Upper lobe of right lung (tissue), 1 donor: ENCODE results near the gene LPXN. TPM values are rescaled to one million over a fixed set of nuclear protein-coding genes. Genes with fewer than 3 reads are reported as not detected.
"Not testable (repeated sequence)": the region's sequence is repeated elsewhere in the genome, so short reads cannot be mapped to it uniquely, and the experiment has no call there.

Experiments
- ATAC-seq: fragments of 200-7000 bp; cut with Tn5 transposase; one replicate; pipeline ENCODE4 v1.9.1; 2020; ENCODE audit warnings: mild to moderate bottlenecking, moderate library complexity
- DNase-seq: peaks from one replicate; pipeline ENCODE4 v3.0.0-alpha.2; 2020
- H3K27ac ChIP-seq: fragments of 200-600 bp; one replicate; pipeline ENCODE4 v1.8.0; 2022
- H3K27me3 ChIP-seq: fragments of 200-600 bp; one replicate; pipeline ENCODE4 v1.8.0; 2022; ENCODE audit warnings: mild to moderate bottlenecking
- H3K36me3 ChIP-seq: fragments of 200-600 bp; one replicate; pipeline ENCODE4 v1.8.0; 2022
- H3K4me1 ChIP-seq: fragments of 200-600 bp; one replicate; pipeline ENCODE4 v1.8.0; 2022
- H3K4me3 ChIP-seq: fragments of 200-600 bp; one replicate; pipeline ENCODE4 v1.8.0; 2022; ENCODE audit warnings: mild to moderate bottlenecking
- H3K9me3 ChIP-seq: fragments of 200-600 bp; one replicate; pipeline ENCODE4 v1.8.0; 2022
- intact Hi-C: fragments of 100-400 bp; cut with DNase I; formaldehyde crosslinking; loops from one replicate; pipeline ENCODE4 v1.11.0; 2022
- total RNA-seq: library from RNA; stranded (reverse); fragmentation: NEBNext Ultra II Directional; extraction: Animal tissue kit (Norgen Biotek cat#: 25700); gene quantifications from one replicate; pipeline ENCODE4 v1.2.1, GENCODE V29; 2021
- TF ChIP-seq, protein P1 (sequence below): fragments of 200-600 bp; IDR thresholded peaks from one replicate; pipeline ENCODE4 v1.8.0; 2022; ENCODE audit warnings: antibody characterized with exemption
- donor health status: DM: no; HTN: yes; CAD: no; lungs with severe emphysema.

The LPXN gene
- total RNA-seq, 1 donor from 2014 or later = 46.5 TPM

DNA sequence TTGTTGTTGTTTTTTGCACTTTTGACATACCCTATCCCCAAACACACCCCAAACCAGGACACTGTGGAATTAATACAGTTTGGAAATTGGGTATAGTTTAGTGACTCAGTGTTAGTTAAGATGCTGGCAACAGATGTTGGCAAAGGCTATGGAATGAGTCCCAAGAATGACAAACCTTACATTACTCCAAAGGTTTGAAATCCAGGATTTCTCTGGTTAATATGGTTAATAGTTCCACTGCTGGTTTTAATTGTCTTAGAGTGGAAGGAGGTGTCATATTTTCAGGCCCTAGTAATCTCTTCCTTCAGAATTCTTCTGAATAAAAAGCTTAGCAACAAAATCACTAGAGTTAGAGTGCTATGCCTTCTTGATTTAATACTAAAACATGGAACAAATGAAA, 775 bp downstream of the LPXN start:
- TF ChIP-seq, protein P1, sequence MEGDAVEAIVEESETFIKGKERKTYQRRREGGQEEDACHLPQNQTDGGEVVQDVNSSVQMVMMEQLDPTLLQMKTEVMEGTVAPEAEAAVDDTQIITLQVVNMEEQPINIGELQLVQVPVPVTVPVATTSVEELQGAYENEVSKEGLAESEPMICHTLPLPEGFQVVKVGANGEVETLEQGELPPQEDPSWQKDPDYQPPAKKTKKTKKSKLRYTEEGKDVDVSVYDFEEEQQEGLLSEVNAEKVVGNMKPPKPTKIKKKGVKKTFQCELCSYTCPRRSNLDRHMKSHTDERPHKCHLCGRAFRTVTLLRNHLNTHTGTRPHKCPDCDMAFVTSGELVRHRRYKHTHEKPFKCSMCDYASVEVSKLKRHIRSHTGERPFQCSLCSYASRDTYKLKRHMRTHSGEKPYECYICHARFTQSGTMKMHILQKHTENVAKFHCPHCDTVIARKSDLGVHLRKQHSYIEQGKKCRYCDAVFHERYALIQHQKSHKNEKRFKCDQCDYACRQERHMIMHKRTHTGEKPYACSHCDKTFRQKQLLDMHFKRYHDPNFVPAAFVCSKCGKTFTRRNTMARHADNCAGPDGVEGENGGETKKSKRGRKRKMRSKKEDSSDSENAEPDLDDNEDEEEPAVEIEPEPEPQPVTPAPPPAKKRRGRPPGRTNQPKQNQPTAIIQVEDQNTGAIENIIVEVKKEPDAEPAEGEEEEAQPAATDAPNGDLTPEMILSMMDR = no peak
- ATAC-seq (no peak), DNase-seq (no peak)
- no peaks in the 10 kb centered on the region for H3K27me3 ChIP-seq
- H3K27ac ChIP-seq = peak overlapping the region; percentile 100
- intact Hi-C loops = no loop called here
- H3K9me3 ChIP-seq = no peaks in the 10 kb centered on the region
- H3K4me1 ChIP-seq = peaks cover 53% of the 10 kb centered on the region
- peak overlapping the region; percentile 39 for H3K4me3 ChIP-seq
- H3K36me3 ChIP-seq = peaks cover 6% of the 10 kb centered on the region

- intact Hi-C loops = no loop called here
Measured at GRCh38 chr11:58573451-58574104, 2.1 kb downstream of the LPXN start.

DNA sequence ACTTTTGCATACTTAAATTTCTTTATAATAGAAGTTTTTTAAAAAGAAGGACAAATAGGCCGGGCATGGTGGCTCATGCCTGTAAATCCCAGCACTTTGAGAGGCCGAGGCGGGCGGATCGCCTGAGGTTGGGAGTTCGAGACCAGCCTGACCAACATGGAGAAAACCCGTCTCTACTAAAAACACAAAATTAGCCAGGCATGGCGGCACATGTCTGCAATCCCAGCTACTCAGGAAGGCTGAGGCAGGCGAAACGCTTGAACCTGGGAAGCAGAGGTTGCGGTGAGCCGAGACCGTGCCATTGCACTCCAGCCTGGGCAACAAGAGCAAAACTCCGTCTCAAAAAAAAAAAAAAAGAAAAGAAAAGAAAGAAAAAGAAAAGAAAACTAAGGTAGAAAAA, 2.8 kb downstream of the LPXN start:
- H3K4me1 ChIP-seq = peaks cover 58% of the 10 kb centered on the region
- H3K27me3 ChIP-seq, H3K9me3 ChIP-seq, DNase-seq, intact Hi-C loops, ATAC-seq: not testable (repeated sequence)
- H3K27ac ChIP-seq = peak overlapping the region; percentile 100
- peaks cover 23% of the 10 kb centered on the region for H3K36me3 ChIP-seq
- peak overlapping the region; percentile 39 for H3K4me3 ChIP-seq

More at GRCh38 chr11:58573451-58574104, 2.1 kb downstream of the LPXN start:
- Histone ChIP-seq H3K9me3 (no peaks in the 10 kb centered on the region), H3K4me1 (peaks cover 53% of the 10 kb centered on the region), H3K36me3 (peaks cover 19% of the 10 kb centered on the region), H3K27ac (peak overlapping the region; percentile 100), H3K27me3 (no peaks in the 10 kb centered on the region), H3K4me3 (peak overlapping the region; percentile 39)
- TF ChIP-seq, protein P1 = no peak
- DNase-seq = no peak
- peak; percentile 5 for ATAC-seq

DNA sequence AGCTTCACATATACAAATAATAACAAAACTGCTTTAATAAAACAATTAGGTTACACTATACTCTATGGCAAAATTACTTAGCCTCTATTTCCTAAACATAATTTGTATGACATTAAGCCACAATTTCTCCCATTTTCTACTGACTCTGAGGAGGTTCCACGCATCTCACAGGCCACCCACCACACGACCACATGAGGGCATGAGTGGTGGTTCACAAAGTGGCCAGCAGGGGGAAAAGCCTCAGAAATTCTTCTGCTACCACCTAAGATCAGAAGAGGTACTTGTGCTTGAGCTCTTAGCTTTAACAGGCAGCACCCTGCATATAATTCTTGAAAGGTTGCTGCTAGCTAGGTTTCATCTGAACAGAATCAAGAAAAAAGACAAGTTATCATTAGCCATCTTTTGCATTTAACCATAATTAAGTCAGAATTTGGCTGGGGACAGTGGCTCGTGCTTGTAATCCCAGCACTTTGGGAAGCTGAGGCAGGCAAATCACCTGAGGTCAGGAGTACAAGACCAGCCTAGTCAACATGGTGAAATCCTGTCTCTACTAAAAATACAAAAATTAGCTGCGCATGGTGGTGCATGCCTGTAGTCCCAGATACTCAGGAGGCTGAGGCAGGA, 7.7 kb downstream of the LPXN start:
- Histone ChIP-seq H3K27ac (no peak overlapping the region), H3K4me1 (peaks cover 18% of the 10 kb centered on the region), H3K27me3 (no peaks in the 10 kb centered on the region), H3K9me3 (no peaks in the 10 kb centered on the region), H3K36me3 (peaks cover 35% of the 10 kb centered on the region), H3K4me3 (no peak overlapping the region)
- ATAC-seq (peak; percentile 95), DNase-seq (no peak)
- TF ChIP-seq, protein P1 = peak; percentile 79
- intact Hi-C loops = no loop called here

DNA sequence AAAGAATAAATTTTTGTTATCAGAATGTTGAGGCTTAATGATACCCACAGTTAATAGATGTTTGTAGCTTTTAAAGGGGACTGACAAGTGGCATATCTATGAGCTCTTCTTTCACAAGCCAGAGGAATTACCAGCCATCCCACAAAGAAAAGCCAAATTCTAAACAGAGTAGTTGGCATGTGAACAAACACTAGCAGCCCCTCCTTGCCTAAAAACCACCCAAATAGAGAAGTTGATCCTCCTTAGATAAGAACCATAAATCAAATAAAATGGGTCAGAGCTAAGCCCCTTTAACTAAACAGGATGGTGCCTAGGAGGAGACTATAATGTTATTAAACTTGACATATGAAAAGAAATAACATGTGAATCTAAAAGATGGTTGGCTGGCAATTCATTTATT, 11.4 kb downstream of the LPXN start:
- DNase-seq (no peak), ATAC-seq (no peak)
- no peak overlapping the region for H3K27ac ChIP-seq
- TF ChIP-seq, protein P1 = no peak
- no peaks in the 10 kb centered on the region for H3K27me3 ChIP-seq
- H3K4me1 ChIP-seq = peaks cover 4% of the 10 kb centered on the region
- no peaks in the 10 kb centered on the region for H3K9me3 ChIP-seq
- intact Hi-C loops = no loop called here
- peaks cover 37% of the 10 kb centered on the region for H3K36me3 ChIP-seq
- no peak overlapping the region for H3K4me3 ChIP-seq

DNA sequence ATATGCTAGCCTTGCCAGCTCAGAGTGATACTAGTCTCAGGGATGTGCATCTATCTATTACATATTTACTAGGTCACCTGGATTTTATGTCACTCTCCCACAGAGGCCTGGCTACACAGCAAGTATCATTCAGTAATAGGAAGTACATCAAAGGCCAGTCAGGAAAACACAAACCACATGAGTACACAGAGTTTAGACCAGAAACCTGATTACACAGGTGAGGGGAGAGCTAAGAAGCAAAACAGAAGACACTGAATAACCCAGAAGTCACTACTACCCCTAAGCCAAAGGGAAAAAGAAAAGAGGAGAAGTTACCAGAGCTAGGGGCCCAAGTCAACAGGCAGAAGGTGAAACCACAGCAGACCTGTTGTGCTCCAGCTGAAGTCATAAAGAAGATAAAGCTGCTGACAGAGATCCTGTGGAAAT, 13.3 kb downstream of the LPXN start:
- TF ChIP-seq, protein P1 = no peak
- no peak for DNase-seq
- Histone ChIP-seq H3K27me3 (no peaks in the 10 kb centered on the region), H3K4me1 (no peaks in the 10 kb centered on the region), H3K9me3 (no peaks in the 10 kb centered on the region), H3K27ac (no peak overlapping the region), H3K36me3 (peaks cover 26% of the 10 kb centered on the region), H3K4me3 (no peak overlapping the region)
- intact Hi-C loops = no loop called here
- no peak for ATAC-seq
